GM12878 (cell line): ENCODE measurements around the gene EPHA4. TPM values are rescaled to one million over a fixed set of nuclear protein-coding genes. Genes with fewer than 3 reads are reported as not detected.

Source experiments
- ATAC-seq: fragments of 200-7000 bp; cut with Tn5 transposase; 3 replicates; pipeline ENCODE4 v1.9.1; 2020; ENCODE audit warnings: mild to moderate bottlenecking, moderate library complexity
- BruUV-seq: library from RNA; stranded (reverse); fragments of 400-500 nt; replicated peaks from 2 replicates; lab custom pipeline; 2021; lab: Mats Ljungman, UMichigan
- CTCF ChIA-PET: fragments of 300-600 bp; sonication (Branson Sonifier 250); formaldehyde crosslinking; extraction: SDS; loops from one replicate; lab custom pipeline; 2021; ENCODE audit warnings: inconsistent platforms; lab: Yijun Ruan, JAX
- POLR2A ChIA-PET: fragments of 350-600 bp; formaldehyde crosslinking; extraction: SDS; loops from one replicate; lab custom pipeline; 2021; ENCODE audit warnings: inconsistent platforms; lab: Charles Lee
- RAD21 ChIA-PET: fragments of 300-600 bp; sonication (Branson Sonifier 250); formaldehyde crosslinking; loops from one replicate; lab custom pipeline; 2023; ENCODE audit warnings: antibody characterized with exemption; ENCODE audit not compliant: unreplicated experiment; lab: Charles Lee
- SMC1A ChIA-PET: fragments of 300-600 bp; sonication (Branson Sonifier 250); formaldehyde crosslinking; loops from one replicate; lab custom pipeline; 2023; ENCODE audit not compliant: unreplicated experiment, uncharacterized antibody; lab: Charles Lee
- DNase-seq: peaks from one replicate; pipeline ENCODE4 v3.0.0-alpha.2; 2011; ENCODE audit warnings: low read depth, low spot score
- FAIRE-seq: peaks from 3 replicates; lab custom pipeline; 2011; peaks lifted over from hg19 to GRCh38; lab: Jason Lieb, UNC
- H2AFZ ChIP-seq: 2 replicates; pipeline ENCODE4 v1.6.0; 2011; ENCODE audit warnings: low read depth, low read length, control low read depth; ENCODE audit not compliant: control insufficient read depth
- H3K27ac ChIP-seq: 2 replicates; pipeline ENCODE4 v1.5.1; 2011; ENCODE audit warnings: control low read depth; ENCODE audit not compliant: control insufficient read depth, insufficient read depth
- H3K27me3 ChIP-seq, 2 experiments: replicated peaks in 1 of 2; 2 replicates each; pipeline versions ENCODE4 v1.6.0 to v1.6.1; 2011; ENCODE audit warnings: low read length in 1 of 2; ENCODE audit not compliant: control insufficient read depth in 2 of 2, insufficient read depth in 2 of 2
- H3K36me3 ChIP-seq, 2 experiments: 2 replicates each; pipeline ENCODE4 v1.5.1; 2011; ENCODE audit warnings: low read length in 1 of 2; ENCODE audit not compliant: control insufficient read depth in 2 of 2, insufficient read depth in 2 of 2
- H3K4me1 ChIP-seq: 2 replicates; pipeline ENCODE4 v1.6.1; 2011; ENCODE audit warnings: mild to moderate bottlenecking, low read length, moderate library complexity, mixed read lengths; ENCODE audit not compliant: control insufficient read depth, insufficient read depth
- H3K4me2 ChIP-seq: 2 replicates; pipeline ENCODE4 v1.6.0; 2011; ENCODE audit warnings: control low read depth; ENCODE audit not compliant: control insufficient read depth, insufficient read depth
- H3K4me3 ChIP-seq: fragments of 200-600 bp; sonication (generic); 2 replicates; pipeline ENCODE4 v1.5.1; 2016
- H3K79me2 ChIP-seq: 2 replicates; pipeline ENCODE4 v1.6.0; 2011; ENCODE audit warnings: low read length; ENCODE audit not compliant: control insufficient read depth, insufficient read depth
- H3K9ac ChIP-seq: 2 replicates; pipeline ENCODE4 v1.8.0; 2011; ENCODE audit warnings: low read length, control low read depth, mixed read lengths; ENCODE audit not compliant: control insufficient read depth, insufficient read depth
- H3K9me3 ChIP-seq: replicated peaks from 3 replicates; pipeline ENCODE4 v1.5.1; 2011; ENCODE audit warnings: mild to moderate bottlenecking, low read length; ENCODE audit not compliant: control insufficient read depth, insufficient read depth
- H4K20me1 ChIP-seq: 2 replicates; pipeline ENCODE4 v1.6.0; 2011; ENCODE audit not compliant: control insufficient read depth, insufficient read depth
- ESRRA ChIP-seq: IDR thresholded peaks from 2 replicates; pipeline ENCODE4 v1.6.1; 2012; ENCODE audit warnings: mild to moderate bottlenecking, low read length, improper control_type of control experiment
- FOS ChIP-seq: IDR thresholded peaks from 3 replicates; pipeline ENCODE4 v1.6.1; 2011; ENCODE audit warnings: borderline replicate concordance; ENCODE audit not compliant: insufficient read length; ENCODE audit errors: extremely low read depth
- KAT2A ChIP-seq: conservative IDR thresholded peaks from 2 replicates; pipeline ENCODE4 v1.6.1; 2011; ENCODE audit warnings: low read depth, low read length; ENCODE audit not compliant: control insufficient read depth
- MEF2B ChIP-seq: fragments of 450-650 bp; IDR thresholded peaks from 2 replicates; pipeline ENCODE4 v1.6.1; 2018; ENCODE audit warnings: mild to moderate bottlenecking, moderate library complexity; ENCODE audit not compliant: partially characterized antibody, poor library complexity, severe bottlenecking
- NFXL1 ChIP-seq: fragments of 450-650 bp; IDR thresholded peaks from 2 replicates; pipeline ENCODE4 v1.6.1; 2017; ENCODE audit warnings: antibody characterized with exemption, mild to moderate bottlenecking, borderline replicate concordance
- NR2C2 ChIP-seq: IDR thresholded peaks from 2 replicates; pipeline ENCODE4 v1.6.1; 2011; ENCODE audit warnings: borderline replicate concordance, low read depth; ENCODE audit not compliant: control insufficient read depth, insufficient read length
- SPI1 ChIP-seq: IDR thresholded peaks from 2 replicates; pipeline ENCODE4 v1.6.1; 2011; ENCODE audit warnings: low read depth, mild to moderate bottlenecking, low read length, moderate library complexity, borderline replicate concordance; ENCODE audit not compliant: insufficient read depth
- SREBF2 ChIP-seq: IDR thresholded peaks from 2 replicates; pipeline ENCODE4 v1.6.1; 2012; ENCODE audit warnings: mild to moderate bottlenecking, low read length
- SUPT20H ChIP-seq: IDR thresholded peaks from 2 replicates; pipeline ENCODE4 v1.6.1; 2011; ENCODE audit warnings: low read depth, mild to moderate bottlenecking, low read length, moderate library complexity, borderline replicate concordance; ENCODE audit not compliant: control insufficient read depth
- ZNF217 ChIP-seq: fragments of 450-650 bp; IDR thresholded peaks from 2 replicates; pipeline ENCODE4 v1.6.1; 2017; ENCODE audit warnings: antibody characterized with exemption, mild to moderate bottlenecking
- in situ Hi-C: fragments of 300-500 bp; cut with MboI; formaldehyde crosslinking; loops from 9 replicates; pipeline ENCODE4 v1.14.3; 2018; ENCODE audit warnings: mixed read lengths
- intact Hi-C: fragments of 100-400 bp; cut with micrococcal nuclease; formaldehyde crosslinking; loops from one replicate; pipeline ENCODE4 v1.14.2; 2022; ENCODE audit not compliant: unreplicated experiment
- polyA plus RNA-seq, 11 experiments: library from polyadenylated mRNA; depleted of rRNA in 4 of 11; unstranded in 6 of 11; stranded (reverse) in 5 of 11; fragments of >200 nt; fragmentation: Nextera tagmentation in 4 of 11; fragmentation: Illumina TruSeq in 1 of 11; extraction: Ambion mirVana in 4 of 11; extraction: Trizol in 1 of 11; gene quantifications; 1 replicate in 1 of 11; 2 replicates in 10 of 11; pipeline versions ENCODE4 v1.2.1 to v1.2.3, GENCODE V29; 2011 to 2016; ENCODE audit warnings: inconsistent platforms in 2 of 11, missing spikeins in 2 of 11, low read depth in 1 of 11
- total RNA-seq, 4 experiments: library from RNA; depleted of rRNA in 3 of 4; stranded (reverse); fragments of >200 nt in 3 of 4; fragmentation: Illumina TruSeq in 1 of 4; extraction: Trizol in 1 of 4; gene quantifications; 2 replicates each; pipeline versions ENCODE4 v1.2.1 to v1.2.3, GENCODE V29; 2013 to 2021
- TF ChIP-seq, protein P1 (sequence below): fragments of 150-350 bp; IDR thresholded peaks from 2 replicates; pipeline ENCODE4 v1.6.1; 2016; ENCODE audit warnings: low read depth, low read length
- TF ChIP-seq, protein P2 (sequence below): fragments of 450-650 bp; IDR thresholded peaks from 2 replicates; pipeline ENCODE4 v1.6.1; 2018; ENCODE audit warnings: borderline replicate concordance, mild to moderate bottlenecking; ENCODE audit not compliant: partially characterized antibody

Gene EPHA4
- total and polyA plus RNA-seq, 10 of the 15 experiments (the other 5 are each of a cell fraction or from before 2014, with no cell fraction given), result 0.06 to 1.5 (median 0.33) TPM; not detected in 1

DNA sequence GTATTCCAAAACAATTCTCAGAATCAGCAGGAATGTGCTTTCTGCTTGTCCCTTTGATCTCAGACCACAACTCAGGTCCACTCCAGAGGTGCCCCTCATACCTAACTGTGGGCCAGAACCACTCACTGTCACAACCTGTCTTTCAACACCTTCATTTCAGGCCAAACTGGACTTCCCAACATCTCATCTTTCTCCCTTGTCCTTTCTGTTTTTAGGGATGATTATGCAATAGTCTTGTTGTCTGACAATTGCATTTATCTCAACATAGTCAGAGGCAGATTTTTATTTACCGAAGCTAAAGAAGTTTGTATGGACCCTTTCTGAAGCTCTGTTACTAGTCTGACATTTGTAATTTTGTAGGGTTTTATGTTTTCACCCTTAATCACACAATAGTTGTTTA lies 95.9 kb downstream of the EPHA4 start (continued):
- TF ChIP-seq, protein P1, sequence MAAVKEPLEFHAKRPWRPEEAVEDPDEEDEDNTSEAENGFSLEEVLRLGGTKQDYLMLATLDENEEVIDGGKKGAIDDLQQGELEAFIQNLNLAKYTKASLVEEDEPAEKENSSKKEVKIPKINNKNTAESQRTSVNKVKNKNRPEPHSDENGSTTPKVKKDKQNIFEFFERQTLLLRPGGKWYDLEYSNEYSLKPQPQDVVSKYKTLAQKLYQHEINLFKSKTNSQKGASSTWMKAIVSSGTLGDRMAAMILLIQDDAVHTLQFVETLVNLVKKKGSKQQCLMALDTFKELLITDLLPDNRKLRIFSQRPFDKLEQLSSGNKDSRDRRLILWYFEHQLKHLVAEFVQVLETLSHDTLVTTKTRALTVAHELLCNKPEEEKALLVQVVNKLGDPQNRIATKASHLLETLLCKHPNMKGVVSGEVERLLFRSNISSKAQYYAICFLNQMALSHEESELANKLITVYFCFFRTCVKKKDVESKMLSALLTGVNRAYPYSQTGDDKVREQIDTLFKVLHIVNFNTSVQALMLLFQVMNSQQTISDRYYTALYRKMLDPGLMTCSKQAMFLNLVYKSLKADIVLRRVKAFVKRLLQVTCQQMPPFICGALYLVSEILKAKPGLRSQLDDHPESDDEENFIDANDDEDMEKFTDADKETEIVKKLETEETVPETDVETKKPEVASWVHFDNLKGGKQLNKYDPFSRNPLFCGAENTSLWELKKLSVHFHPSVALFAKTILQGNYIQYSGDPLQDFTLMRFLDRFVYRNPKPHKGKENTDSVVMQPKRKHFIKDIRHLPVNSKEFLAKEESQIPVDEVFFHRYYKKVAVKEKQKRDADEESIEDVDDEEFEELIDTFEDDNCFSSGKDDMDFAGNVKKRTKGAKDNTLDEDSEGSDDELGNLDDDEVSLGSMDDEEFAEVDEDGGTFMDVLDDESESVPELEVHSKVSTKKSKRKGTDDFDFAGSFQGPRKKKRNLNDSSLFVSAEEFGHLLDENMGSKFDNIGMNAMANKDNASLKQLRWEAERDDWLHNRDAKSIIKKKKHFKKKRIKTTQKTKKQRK, result no peak
- TF ChIP-seq SUPT20H, result no peak
- no peak for TF ChIP-seq ESRRA

DNA sequence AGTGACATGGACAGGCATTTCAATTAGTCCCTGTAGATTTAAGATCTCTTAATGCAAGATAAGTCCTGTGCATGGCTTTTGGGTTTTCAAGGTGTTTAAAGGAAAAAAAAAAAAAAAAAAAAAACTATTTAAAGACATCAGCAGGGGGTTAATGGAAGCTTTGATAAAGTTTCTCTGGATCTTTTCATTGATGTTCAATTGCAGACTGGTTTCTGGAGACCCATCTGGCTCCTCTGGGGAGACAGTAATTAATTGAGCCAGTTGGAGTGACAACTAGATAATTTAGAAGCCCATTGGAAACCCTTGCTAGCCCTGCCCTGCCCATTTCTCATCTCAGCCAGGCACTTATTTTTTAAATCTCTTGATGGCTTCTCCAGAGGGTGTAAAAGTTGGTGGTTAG lies 98.7 kb downstream of the EPHA4 start:
- CTCF ChIA-PET, result no interaction called here
- Histone ChIP-seq H3K27me3 (no peaks in the 10 kb centered on the region), H3K36me3 (no peaks in the 10 kb centered on the region), H3K27ac (no peak overlapping the region), H3K79me2 (no peaks in the 10 kb centered on the region), H3K4me3 (no peak overlapping the region), H4K20me1 (no peaks in the 10 kb centered on the region), H3K9ac (no peak overlapping the region), H3K9me3 (no peaks in the 10 kb centered on the region), H2AFZ (no peak overlapping the region)
- in situ Hi-C loops, result no loop called here
- RAD21 ChIA-PET, result no interaction called here
- intact Hi-C loops, result no loop called here
- ATAC-seq, result no peak
- SMC1A ChIA-PET, result no interaction called here
- no TSS peak for BruUV-seq
- TF ChIP-seq ZNF217 (no peak), FOS (no peak), SREBF2 (no peak), SPI1 (no peak), NR2C2 (no peak), MEF2B (no peak), KAT2A (no peak), NFXL1 (no peak)
- TF ChIP-seq, protein P2, sequence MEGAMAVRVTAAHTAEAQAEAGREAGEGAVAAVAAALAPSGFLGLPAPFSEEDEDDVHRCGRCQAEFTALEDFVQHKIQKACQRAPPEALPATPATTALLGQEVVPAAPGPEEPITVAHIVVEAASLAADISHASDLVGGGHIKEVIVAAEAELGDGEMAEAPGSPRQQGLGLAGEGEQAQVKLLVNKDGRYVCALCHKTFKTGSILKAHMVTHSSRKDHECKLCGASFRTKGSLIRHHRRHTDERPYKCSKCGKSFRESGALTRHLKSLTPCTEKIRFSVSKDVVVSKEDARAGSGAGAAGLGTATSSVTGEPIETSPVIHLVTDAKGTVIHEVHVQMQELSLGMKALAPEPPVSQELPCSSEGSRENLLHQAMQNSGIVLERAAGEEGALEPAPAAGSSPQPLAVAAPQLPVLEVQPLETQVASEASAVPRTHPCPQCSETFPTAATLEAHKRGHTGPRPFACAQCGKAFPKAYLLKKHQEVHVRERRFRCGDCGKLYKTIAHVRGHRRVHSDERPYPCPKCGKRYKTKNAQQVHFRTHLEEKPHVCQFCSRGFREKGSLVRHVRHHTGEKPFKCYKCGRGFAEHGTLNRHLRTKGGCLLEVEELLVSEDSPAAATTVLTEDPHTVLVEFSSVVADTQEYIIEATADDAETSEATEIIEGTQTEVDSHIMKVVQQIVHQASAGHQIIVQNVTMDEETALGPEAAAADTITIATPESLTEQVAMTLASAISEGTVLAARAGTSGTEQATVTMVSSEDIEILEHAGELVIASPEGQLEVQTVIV, result no peak
- TF ChIP-seq, all 136 proteins: peak for 0
- no peak for DNase-seq
- no peak overlapping the region for H3K4me2 ChIP-seq
- H3K4me1 ChIP-seq, result no peaks in the 10 kb centered on the region
- no peak for FAIRE-seq
- POLR2A ChIA-PET, result no interaction called here
